NCI-H1417 (cell line): ENCODE results near the gene ESR1.
"Not testable (repeated sequence)": the region's sequence is repeated elsewhere in the genome, so short reads cannot be mapped to it uniquely, and the experiment has no call there.

Source experiments
- DNase-seq, 3 experiments: peaks; one replicate each; lab custom pipeline; 2025; lab: John Stamatoyannopoulos, UW

Gene ESR1

GRCh38 chr6:151894426-151894825 is 86.9 kb downstream of the ESR1 start:
- DNase-seq: not testable (repeated sequence)

DNA sequence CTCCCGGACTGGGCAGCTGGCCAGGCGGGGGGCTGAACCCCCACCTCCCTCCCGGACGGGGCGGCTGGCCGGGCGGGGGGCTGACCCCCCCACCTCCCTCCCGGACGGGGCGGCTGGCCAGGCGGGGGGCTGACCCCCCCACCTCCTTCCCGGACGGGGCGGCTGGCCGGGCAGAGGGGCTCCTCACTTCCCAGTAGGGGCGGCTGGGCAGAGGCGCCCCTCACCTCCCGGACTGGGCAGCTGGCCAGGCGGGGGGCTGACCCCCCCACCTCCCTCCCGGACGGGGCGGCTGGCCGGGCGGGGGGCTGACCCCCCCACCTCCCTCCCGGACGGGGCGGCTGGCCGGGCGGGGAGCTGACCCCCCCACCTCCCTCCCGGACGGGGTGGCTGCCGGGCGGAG is 91.7 kb downstream of the ESR1 start:
- not testable (repeated sequence) for DNase-seq

- not testable (repeated sequence) for DNase-seq
Measured at GRCh38 chr6:151899796-151900195, 92.3 kb downstream of the ESR1 start.

DNA sequence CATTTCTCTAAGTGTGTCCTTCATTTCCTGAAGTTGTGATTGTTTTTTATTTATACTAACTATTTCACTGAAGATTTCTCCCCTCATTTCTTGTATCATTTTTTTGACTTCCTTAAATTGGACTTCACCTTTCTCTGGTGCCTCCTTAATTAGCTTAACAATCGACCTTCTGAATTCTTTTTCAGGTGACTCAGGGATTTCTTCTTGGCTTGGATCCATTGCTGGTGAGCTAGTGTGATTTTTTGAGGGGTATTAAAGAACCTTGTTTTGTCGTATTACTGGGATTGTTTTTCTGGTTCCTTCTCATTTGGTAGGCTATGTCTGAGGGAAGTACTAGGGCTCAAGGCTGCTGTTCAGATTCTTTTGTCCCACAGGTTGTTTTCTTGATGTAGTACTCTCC is 92.8 kb downstream of the ESR1 start:
- no peak for DNase-seq

DNA sequence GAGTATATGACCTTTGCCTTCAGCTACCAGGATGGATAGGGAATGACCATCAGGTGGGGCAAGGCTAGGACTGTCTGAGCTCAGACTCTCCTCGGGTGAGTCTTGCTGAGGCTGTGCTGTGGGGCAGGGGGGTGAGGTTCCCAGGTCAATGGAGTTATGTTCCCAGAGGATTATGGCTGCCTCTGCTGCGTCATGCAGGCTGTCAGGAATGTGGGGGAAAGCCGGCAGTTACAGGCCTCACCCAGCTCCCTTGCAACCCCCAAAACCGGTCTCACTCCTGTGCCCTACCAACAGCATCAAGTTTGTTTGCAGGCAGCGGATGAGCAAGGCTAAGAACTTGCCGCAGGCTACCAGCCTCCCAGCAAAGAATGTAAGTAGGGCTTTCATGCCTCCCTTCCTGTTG is 93.5 kb downstream of the ESR1 start:
- DNase-seq: no peak

GRCh38 chr6:151904631-151905030 is 97.1 kb downstream of the ESR1 start:
- no peak for DNase-seq

GRCh38 chr6:151905072-151905471 is 97.6 kb downstream of the ESR1 start:
- no peak for DNase-seq

DNA sequence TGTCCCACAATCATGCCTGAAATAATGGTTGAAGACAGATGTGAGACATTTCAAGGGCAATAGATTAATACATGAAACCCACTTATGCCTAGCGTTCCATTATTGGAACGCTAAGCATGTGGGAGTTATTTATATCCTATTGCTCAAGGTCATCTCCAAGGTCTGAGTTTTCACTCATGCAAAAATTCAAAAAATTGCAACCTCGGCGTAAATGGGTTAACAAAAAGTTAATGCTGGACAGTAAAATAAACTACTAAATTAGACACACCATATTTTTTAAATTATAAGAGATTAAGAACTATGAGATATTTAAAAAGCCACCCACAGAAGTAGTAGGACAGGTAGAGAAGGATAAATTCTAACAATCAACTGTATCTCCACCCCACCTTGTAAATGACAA is 98.4 kb downstream of the ESR1 start:
- DNase-seq: no peak

GRCh38 chr6:151911401-151911800 is 103.9 kb downstream of the ESR1 start:
- DNase-seq: no peak

- no peak for DNase-seq
Measured at GRCh38 chr6:151914484-151914883, 107.0 kb downstream of the ESR1 start.

DNA sequence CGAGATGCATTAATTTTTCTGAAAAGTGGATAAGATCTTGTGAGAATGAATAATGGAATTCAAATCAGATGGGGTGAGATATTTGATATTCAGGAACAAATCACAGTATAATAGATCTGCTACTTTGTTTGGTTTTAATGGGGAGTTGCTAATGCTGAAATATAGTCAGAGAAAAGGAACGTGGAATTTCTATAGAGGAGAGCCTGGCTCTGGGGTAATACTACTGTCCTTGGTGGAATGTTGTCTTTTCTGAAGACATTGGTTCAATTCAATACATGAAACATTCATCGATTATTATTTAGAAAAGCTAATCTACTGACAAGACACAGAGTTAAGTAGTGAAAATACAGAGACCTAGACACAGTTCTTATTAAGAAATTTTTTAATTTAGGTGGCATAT is 108.6 kb downstream of the ESR1 start:
- no peak for DNase-seq

- DNase-seq: no peak
Measured at GRCh38 chr6:151916680-151917164, 109.2 kb downstream of the ESR1 start.

DNA sequence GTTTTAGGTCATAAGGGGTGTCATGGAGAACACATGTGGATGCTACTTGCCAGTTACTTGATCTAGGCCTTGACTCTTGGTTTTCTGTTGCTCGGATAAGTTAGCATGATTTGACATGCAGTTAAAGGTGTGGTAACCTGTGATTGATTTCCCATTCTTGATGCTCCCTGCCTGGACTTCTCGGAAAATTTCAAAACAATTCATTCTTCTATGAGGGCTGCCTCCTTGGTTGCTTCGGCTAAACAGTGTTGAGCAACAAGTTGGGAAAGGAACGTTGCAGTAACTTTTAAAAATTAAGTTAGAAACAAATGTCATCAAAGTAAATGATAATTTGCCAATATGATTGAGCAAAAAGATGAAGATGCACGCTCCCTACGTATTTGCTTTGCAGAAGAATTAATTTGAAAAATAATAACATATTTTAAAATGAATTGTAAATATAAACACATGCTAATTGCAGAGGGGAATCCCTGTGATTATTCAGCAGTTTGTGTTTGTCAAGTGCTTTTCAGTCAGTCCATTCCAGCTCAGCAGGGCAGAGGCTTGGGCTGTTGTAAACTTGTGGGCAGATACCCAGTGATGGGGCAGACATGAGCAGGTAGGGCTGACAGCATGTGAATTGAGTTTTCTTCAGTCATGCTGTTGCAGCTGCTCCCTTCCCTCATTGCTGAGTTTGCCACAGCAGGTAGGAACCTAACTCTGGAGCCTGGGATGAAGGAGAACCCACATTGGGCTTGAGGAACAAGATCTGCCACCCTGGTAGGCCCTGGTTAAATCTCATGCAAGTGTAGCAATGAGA is 110.2 kb downstream of the ESR1 start:
- no peak for DNase-seq

GRCh38 chr6:151940307-151940706 is 132.8 kb downstream of the ESR1 start:
- DNase-seq: no peak

DNA sequence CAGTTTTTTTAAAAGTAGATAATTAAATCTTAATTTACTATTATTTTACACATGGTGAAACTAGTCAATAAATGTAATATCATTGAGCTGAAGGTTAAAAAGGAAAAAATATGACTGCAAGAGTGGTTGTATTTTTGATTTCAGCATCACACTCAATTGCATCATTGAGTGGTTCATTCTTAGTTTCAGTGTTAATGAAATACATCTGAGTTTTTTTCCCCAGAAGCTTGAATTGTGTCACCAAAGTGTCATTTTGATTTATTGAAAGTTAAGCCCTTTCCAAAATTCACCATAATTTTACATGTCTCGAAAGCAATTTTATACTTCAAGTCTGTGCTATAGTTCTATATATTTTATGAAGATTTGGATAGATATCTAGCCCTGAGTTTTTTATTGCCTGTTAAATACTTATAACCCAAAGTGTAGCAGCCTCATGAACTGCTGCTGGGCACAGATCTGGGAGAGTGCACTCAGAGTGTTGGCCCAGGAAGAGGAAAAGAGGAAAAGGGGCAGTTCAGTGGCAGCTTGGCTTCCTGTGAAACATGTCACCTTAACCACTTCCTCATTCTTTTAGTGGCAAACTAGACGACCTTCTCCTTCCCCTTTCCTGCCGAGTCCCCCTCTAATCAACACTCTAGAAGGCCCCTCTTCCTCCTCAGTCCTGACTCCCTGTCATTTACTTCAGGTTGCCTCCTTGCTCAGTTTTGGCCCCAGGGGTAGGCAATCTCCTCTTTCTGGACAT is 140.7 kb downstream of the ESR1 start:
- no peak for DNase-seq

- no peak for DNase-seq
Measured at GRCh38 chr6:151958332-151958731, 150.8 kb downstream of the ESR1 start.

GRCh38 chr6:151959086-151959485 is 151.6 kb downstream of the ESR1 start:
- no peak for DNase-seq

DNA sequence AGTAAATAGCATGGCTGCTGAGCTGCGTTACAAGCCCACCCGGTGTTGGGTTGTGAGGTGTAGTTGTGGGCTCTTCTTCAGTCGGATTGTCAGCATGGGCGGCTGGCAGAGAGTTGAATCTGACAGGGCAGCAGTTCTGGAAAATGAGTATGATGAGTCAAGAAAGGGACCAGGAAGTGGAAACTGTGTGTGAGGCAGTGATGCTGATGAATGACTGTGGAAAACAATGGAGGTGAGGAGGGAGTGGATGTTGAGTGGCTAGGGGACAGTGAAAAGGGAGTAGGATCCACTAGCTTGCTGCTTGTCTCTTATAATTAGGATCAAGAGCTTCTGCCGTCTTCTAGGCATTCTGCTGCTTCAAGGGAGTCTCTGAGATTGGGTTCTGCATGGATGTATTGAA is 154.3 kb downstream of the ESR1 start:
- no peak for DNase-seq

DNA sequence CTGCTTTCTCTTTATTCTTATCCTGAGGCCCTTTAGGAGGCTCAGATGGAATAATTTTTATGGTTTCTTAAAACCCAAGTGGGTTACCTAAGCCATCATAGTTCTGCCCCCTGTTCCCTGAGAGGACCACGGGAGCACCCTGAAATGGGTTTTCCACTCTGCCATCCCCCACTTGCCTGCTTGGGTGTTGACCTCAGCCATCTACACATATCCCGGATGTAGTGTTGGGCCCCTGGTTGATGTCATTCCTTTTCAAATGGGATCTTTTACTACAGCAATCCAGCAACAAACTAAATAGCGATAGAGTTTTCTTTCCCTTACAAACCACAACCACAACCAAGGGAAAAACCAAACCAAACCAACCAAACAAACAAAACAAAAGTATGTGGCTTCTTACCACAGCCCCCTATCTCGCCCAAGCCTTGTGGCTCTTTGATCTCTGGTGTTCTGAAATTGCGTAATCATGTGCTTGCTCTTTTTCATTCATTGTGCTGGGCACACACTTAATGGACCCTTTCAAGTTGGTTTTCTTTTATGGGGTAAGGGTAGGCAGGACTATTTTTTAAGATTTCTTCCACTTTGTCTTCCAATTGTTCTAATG is 154.9 kb downstream of the ESR1 start:
- no peak for DNase-seq

DNA sequence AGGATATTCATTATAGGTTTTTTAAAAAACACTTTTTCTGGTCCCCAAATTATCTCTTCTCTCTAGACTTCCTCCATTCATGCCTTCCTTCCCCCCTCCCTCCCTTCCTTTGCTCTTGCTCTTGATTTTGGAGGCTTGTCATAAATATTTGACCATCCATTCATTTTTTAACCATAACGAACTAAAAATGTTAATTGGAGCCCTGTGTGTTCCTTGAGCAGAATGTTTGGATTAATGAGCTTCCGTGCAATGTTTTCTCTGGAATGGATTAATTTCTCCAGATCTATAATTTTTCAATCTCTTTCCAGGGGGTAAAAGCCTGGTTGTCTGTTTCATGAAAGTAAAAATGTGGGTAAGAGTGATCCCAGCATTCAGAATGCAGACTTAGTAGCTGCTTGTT is 155.5 kb downstream of the ESR1 start:
- no peak for DNase-seq

DNA sequence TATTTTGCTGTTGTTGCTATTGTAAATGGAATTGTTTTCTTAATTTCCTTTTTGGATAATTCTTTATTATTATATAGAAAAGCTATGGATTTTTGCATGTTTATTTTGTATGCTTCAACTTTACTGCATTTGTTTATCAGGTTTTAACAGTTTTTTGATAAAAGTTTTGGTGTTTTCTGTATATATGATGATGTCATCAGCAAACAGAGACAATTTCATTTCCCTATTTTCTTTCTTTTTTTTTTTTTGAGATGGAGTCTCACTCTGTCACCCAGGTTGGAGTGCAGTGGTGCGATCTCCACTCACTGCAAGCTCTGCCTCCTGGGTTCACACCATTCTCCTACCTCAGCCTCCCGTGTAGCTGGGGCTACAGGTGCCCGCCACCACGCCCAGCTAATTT is 156.9 kb downstream of the ESR1 start:
- DNase-seq: not testable (repeated sequence)

- no peak for DNase-seq
Measured at GRCh38 chr6:151974061-151974617, 166.7 kb downstream of the ESR1 start.

DNA sequence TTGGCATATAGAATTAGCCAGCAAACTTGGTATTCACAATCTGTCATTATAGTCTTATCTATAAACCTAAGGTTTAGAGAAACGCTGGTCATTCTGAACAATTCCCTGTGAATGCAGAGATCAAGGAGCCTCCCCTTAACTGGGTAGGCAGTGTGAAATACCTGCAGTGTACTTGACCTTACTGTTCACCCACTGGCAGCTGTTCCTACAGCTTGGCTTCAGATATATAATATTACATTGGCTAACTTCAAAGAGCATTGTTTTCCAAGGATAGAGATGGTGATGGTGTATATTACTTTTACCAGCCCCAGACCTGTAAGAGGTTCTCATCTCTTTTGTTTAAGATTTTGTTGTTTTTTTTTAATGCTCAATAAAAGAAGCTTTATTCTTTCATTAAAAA is 168.3 kb downstream of the ESR1 start:
- no peak for DNase-seq
